CD4-positive, alpha-beta T cell treated with Interleukin-1 beta for 1 hour (primary cell): Measurements from ENCODE around the gene HES3.

ENCODE experiments used
- DNase-seq, 2 donors: peaks; one replicate each; pipeline ENCODE4 v3.0.0-alpha.2; 2020 to 2022

HES3 gene

DNA sequence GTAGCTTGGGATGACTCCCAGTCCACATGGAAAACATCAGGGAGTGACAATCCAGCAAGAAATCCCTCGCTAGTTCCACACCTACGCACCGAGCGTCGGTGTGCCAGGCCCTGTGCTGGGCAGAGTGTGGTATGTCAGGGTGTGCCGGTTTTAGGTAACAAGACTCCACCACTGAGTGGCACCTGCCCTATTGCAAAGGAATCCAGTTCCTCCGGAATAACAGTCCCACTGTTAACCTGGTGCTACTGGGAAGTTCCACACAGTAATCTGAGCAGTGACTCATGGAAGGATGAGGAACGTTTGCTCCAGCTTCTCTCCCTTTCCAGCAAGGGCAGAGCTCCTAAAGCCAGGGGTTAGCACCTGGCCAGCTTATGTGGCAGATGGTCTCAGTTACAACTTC lies 23.7 kb upstream of the HES3 start:
- no peak for DNase-seq

DNA sequence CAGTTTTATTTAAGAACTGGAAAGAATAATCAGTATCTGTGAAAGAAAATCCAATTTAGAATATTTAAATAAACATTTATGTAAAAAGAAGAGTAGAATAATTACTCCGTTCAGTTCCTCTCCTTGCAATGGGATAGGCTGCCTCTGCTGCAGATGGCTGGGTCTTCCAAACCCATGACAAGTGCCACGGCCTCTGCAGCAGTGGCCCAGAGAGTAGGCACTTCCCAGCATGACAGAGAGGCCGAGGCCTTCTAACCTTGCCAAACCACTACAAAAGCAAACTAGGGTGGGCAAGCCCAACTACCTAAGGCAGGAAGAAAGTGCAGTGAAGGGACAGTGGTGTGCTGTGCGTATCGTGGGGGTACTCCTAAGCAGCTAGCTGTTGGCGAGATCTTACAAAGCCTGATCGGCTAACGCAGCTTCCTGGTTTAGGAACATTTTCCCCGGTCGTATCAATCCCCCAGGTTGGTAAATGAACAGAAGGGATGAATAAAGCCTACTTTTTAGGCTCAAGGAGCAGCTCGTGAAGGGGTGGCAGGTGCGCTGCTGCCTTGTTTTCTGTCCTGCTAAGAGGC lies 22.7 kb upstream of the HES3 start:
- DNase-seq = no peak

DNA sequence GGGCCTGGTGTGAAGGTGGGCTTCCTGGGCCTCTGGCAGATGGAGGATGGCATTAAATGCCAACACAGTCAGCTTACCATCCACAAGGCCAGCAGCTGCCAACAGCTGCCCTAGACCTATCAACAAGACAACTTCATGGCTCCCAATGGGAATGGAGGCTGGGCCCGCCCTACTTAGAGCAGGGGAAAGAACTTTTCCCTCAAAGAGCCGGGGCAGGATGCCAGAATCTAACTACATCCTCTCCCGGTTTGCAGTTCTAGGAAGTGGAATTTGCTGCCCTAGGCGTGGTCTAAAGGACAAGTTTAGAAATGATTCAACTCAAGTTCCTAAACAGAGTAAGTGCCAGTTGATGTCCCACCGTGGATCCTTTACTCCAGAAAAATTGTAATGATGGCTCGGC lies 21.3 kb upstream of the HES3 start:
- DNase-seq = no peak

GRCh38 chr1:6223617-6224016 lies 20.4 kb upstream of the HES3 start:
- DNase-seq = no peak

DNA sequence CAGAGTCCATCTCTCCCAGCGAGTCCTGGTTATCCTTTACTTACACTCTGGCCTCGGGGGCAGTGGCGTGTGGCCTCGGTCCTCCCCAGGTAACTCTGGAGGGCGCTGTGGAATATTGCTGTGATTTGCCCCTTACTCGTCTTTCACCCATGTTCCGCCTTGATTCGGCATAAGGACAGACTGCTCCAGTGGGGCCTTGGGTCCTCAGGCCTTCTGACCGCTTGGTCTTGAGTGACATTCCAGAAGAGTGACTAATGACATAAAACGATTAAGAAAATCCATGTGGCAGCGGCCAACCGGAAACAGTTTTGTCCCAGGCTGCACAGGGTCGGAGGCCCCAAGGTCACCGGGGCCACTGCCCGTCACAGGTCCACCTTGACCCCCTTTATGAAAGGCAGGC lies 19.3 kb upstream of the HES3 start:
- DNase-seq = no peak

- no peak for DNase-seq
Measured at GRCh38 chr1:6225651-6226050, 18.3 kb upstream of the HES3 start.

DNA sequence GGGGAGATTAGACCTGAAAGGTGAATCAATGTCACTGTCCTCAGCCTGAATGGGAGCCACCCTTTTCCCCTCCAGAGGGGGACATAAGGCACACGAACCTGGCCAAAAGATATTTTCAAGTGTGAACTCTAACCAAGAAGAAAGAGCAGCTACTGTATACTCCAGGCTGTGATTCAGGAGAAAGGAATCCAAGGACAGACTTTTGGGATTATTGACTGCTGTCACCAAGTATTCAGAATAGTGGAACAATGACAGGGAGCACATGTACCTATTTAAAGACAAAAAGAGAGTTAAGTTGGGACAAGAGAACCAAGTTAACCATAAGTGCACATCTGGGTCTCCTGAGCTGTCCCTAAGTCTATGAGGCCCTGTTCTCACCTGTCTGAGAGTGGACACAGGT lies 10.6 kb upstream of the HES3 start:
- no peak for DNase-seq

- DNase-seq = no peak
Measured at GRCh38 chr1:6234502-6235295, 9.3 kb upstream of the HES3 start.

DNA sequence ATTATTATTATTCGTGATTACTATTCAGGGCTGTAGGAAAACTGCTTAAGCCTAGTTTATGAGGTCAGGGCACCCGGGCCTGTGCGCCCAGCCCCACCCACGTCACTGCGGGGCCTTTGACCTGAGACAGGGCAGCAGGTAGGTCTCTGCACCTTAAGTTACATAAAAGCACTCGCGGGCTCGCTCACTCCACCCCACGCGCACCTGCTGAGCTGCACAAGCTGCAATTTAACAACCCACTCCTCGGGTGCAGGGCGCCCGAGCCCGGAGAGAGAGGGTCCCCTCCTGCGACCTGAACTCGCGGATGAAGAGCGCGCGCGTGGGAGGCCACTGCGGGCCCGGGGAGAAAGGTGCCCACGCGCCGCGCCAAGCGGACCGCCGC lies 8.7 kb upstream of the HES3 start:
- no peak for DNase-seq

- DNase-seq = no peak
Measured at GRCh38 chr1:6237093-6237492, 6.9 kb upstream of the HES3 start.

DNA sequence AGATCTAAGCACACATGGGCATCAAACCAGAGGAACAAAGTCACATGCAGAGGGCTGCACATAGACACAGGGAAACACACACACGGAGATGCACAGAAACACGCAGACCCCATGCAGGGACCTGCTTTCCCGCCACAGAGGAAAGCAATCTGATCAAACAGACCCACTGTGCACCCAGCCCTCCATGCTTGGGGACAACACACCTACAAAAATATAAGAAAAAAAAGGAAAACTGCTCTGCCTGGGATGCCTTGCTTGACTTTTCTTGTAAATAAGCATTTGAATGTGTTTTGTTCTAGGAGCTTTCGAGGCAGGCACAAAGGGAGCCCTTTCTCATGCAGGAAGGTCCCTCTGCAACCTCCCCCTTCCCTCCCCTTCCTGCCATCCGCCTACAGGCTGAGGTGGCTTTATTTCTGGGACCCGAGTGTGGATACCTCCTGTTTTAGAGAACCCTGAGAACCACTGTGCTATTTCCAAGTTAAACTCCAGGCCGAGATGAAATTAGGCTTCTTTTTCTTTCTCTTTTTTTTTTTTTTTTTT lies 4.7 kb upstream of the HES3 start:
- DNase-seq = no peak

- DNase-seq = no peak
Measured at GRCh38 chr1:6239950-6240768, 3.8 kb upstream of the HES3 start.

DNA sequence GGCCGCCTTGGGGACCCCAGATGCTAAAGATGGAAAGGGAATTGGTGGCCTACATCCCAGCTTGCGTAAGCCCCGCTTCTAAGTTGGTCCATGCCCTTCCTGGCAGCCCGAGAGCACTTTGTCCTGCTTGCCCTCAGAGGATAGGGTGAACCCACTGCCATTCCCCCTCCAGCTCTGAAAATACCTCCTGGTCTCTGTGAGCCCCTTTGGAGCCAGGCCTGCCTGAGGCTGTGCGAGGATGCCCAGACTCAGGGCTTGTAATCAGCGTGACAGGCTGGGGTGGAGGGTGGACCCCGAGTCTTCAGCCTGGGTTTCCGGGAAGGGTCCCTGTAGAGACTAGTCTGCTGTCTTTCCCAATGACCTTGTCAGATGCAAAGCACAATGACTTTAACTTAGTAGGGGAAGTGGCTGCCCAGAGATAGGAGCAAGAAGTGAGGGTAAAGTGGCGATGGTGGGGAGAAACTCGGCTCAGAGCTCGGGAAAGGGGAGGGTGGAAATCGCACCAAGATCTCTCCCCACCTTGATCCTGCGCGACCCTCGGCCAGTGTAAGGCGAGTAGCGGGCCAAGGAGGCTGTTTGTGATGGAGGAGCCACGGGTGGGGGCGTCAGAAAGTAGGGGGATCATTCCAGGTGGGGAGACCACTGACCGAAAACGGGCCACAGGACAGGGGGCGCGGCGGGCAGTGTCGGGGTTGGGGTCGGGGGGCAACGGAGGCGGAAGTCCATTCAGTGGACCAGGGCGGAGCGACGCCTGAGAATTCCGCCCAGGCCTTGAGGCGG lies 2.7 kb upstream of the HES3 start:
- no peak for DNase-seq

GRCh38 chr1:6241887-6242740 lies 1.9 kb upstream of the HES3 start:
- DNase-seq = no peak

- no peak for DNase-seq
Measured at GRCh38 chr1:6243053-6243834, 735 bp upstream of the HES3 start.

GRCh38 chr1:6244401-6245049 lies 546 bp downstream of the HES3 start:
- DNase-seq = no peak

GRCh38 chr1:6245086-6245868 lies 1.3 kb downstream of the HES3 start:
- peak; percentile 76 to 81 for DNase-seq

- DNase-seq = peak; percentile 26 to 41
Measured at GRCh38 chr1:6245869-6246496, 2.0 kb downstream of the HES3 start.
